Neural progenitor cell (in vitro differentiated cells): ENCODE data around the gene SBSN. TPM values are rescaled to one million over a fixed set of nuclear protein-coding genes. Genes with fewer than 3 reads are reported as not detected.

ENCODE experiments used
- DNase-seq: peaks from one replicate; pipeline ENCODE4 v3.0.0-alpha.2; 2016; ENCODE audit warnings: low spot score
- H2AFZ ChIP-seq: fragments of 200-600 bp; sonication (generic); replicated peaks from 2 replicates; pipeline ENCODE4 v1.6.1; 2016; ENCODE audit warnings: antibody characterized with exemption
- H3F3A ChIP-seq: fragments of 200-600 bp; sonication (generic); 2 replicates; pipeline ENCODE4 v1.6.1; 2016; ENCODE audit warnings: antibody characterized with exemption, low read depth
- H3K27ac ChIP-seq: fragments of 200-600 bp; sonication (generic); 2 replicates; pipeline ENCODE4 v1.5.1; 2016; ENCODE audit warnings: mild to moderate bottlenecking
- H3K27me3 ChIP-seq: fragments of 200-600 bp; sonication (generic); 2 replicates; pipeline ENCODE4 v1.6.1; 2016; ENCODE audit warnings: mild to moderate bottlenecking, moderate library complexity
- H3K36me3 ChIP-seq: fragments of 200-600 bp; sonication (generic); 2 replicates; pipeline ENCODE4 v1.5.1; 2016
- H3K4me1 ChIP-seq: fragments of 200-600 bp; sonication (generic); 2 replicates; pipeline ENCODE4 v1.6.1; 2016; ENCODE audit warnings: mixed run types
- H3K4me2 ChIP-seq: fragments of 200-600 bp; sonication (generic); 2 replicates; pipeline ENCODE4 v1.6.1; 2016
- H3K4me3 ChIP-seq: fragments of 200-600 bp; sonication (generic); 2 replicates; pipeline ENCODE4 v1.5.1; 2016
- H3K79me2 ChIP-seq: fragments of 200-600 bp; sonication (generic); 2 replicates; pipeline ENCODE4 v1.6.1; 2016; ENCODE audit warnings: low read depth
- H3K9ac ChIP-seq: fragments of 200-600 bp; sonication (generic); 2 replicates; pipeline ENCODE4 v1.6.1; 2016
- H3K9me3 ChIP-seq: fragments of 200-600 bp; sonication (generic); 2 replicates; pipeline ENCODE4 v1.5.1; 2016; ENCODE audit warnings: low read depth
- H4K20me1 ChIP-seq: fragments of 200-600 bp; sonication (generic); 2 replicates; pipeline ENCODE4 v1.6.1; 2016; ENCODE audit warnings: low read depth
- H3K27ac Mint-ChIP-seq: 3 replicates; pipeline ENCODE4 v1.8.0; 2021; ENCODE audit warnings: mixed read lengths
- H3K27me3 Mint-ChIP-seq: 2 replicates; pipeline ENCODE4 v1.8.0; 2022; ENCODE audit warnings: low read depth, mild to moderate bottlenecking, inconsistent platforms, moderate library complexity, mixed read lengths; ENCODE audit not compliant: insufficient read depth
- H3K36me3 Mint-ChIP-seq: 3 replicates; pipeline ENCODE4 v1.8.0; 2021; ENCODE audit warnings: mixed read lengths
- H3K4me1 Mint-ChIP-seq: 3 replicates; pipeline ENCODE4 v1.8.0; 2021; ENCODE audit warnings: mixed read lengths
- H3K4me3 Mint-ChIP-seq: 3 replicates; pipeline ENCODE4 v1.8.0; 2021; ENCODE audit warnings: mild to moderate bottlenecking, moderate library complexity, mixed read lengths
- H3K9me3 Mint-ChIP-seq: 3 replicates; pipeline ENCODE4 v1.8.0; 2020; ENCODE audit warnings: mixed read lengths
- CTCF ChIP-seq: fragments of 200-600 bp; sonication (generic); IDR thresholded peaks from 2 replicates; pipeline ENCODE4 v1.5.1; 2017; ENCODE audit warnings: antibody characterized with exemption, mild to moderate bottlenecking
- EZH2 ChIP-seq: fragments of 200-600 bp; sonication (generic); IDR thresholded peaks from 2 replicates; pipeline ENCODE4 v1.6.1; 2017; ENCODE audit warnings: antibody characterized with exemption, mild to moderate bottlenecking, moderate library complexity
- EZH2phosphoT487 ChIP-seq: fragments of 200-600 bp; sonication (generic); IDR thresholded peaks from 2 replicates; pipeline ENCODE4 v1.6.1; 2017; ENCODE audit warnings: antibody characterized with exemption
- total RNA-seq: library from RNA; depleted of rRNA; stranded (reverse); fragments of >200 nt; gene quantifications from 2 replicates; pipeline ENCODE4 v1.2.3, GENCODE V29; 2015; ENCODE audit warnings: low replicate concordance

SBSN gene
- total RNA-seq, 1 donor from 2014 or later: not detected

- no peaks in the 10 kb centered on the region for H3K36me3 ChIP-seq
- no peaks in the 10 kb centered on the region for H3K9me3 ChIP-seq
- Mint-ChIP-seq H3K4me1 (peaks cover 11% of the 10 kb centered on the region), H3K4me3 (peak overlapping the region; percentile 91), H3K27me3 (peaks cover 38% of the 10 kb centered on the region), H3K27ac (peak overlapping the region; percentile 12), H3K36me3 (no peaks in the 10 kb centered on the region), H3K9me3 (no peaks in the 10 kb centered on the region)
- H3K4me1 ChIP-seq: no peaks in the 10 kb centered on the region
- no peak overlapping the region for H3K27ac ChIP-seq
- H3K4me3 ChIP-seq: peak overlapping the region; percentile 54
- no peak for TF ChIP-seq EZH2phosphoT487
- no peak for TF ChIP-seq EZH2
- no peak for TF ChIP-seq CTCF
- H4K20me1 ChIP-seq: no peaks in the 10 kb centered on the region
- DNase-seq: no peak
- peak overlapping the region; percentile 73 for H3K4me2 ChIP-seq
- no peak overlapping the region for H3K9ac ChIP-seq
- H3F3A ChIP-seq: peaks cover 11% of the 10 kb centered on the region
- H3K79me2 ChIP-seq: no peaks in the 10 kb centered on the region
- H2AFZ ChIP-seq: peak overlapping the region; percentile 65
- peaks cover 62% of the 10 kb centered on the region for H3K27me3 ChIP-seq
These were observed 28.9 kb upstream of the SBSN start for GRCh38 chr19:35556846-35557538.

- Mint-ChIP-seq H3K27me3 (peaks cover 35% of the 10 kb centered on the region), H3K4me3 (peak overlapping the region; percentile 60)
- H3K79me2 ChIP-seq: no peaks in the 10 kb centered on the region
These were observed 28.0 kb upstream of the SBSN start for GRCh38 chr19:35556025-35556590.

GRCh38 chr19:35555301-35556005, 27.3 kb upstream of the SBSN start:
- Histone ChIP-seq H3K27ac (no peak overlapping the region), H3K9ac (no peak overlapping the region), H3K4me1 (no peaks in the 10 kb centered on the region), H3K36me3 (no peaks in the 10 kb centered on the region), H3K4me3 (no peak overlapping the region), H4K20me1 (no peaks in the 10 kb centered on the region), H3K9me3 (no peaks in the 10 kb centered on the region), H3K79me2 (no peaks in the 10 kb centered on the region), H3K27me3 (peaks cover 49% of the 10 kb centered on the region), H2AFZ (no peak overlapping the region), H3F3A (peaks cover 11% of the 10 kb centered on the region), H3K4me2 (no peak overlapping the region)
- Mint-ChIP-seq H3K36me3 (no peaks in the 10 kb centered on the region), H3K9me3 (no peaks in the 10 kb centered on the region), H3K27ac (peak overlapping the region; percentile 3), H3K27me3 (peaks cover 30% of the 10 kb centered on the region), H3K4me3 (peak overlapping the region; percentile 44), H3K4me1 (peaks cover 15% of the 10 kb centered on the region)
- peak; percentile 75 for DNase-seq
- no peak for TF ChIP-seq EZH2phosphoT487
- TF ChIP-seq CTCF: peak; percentile 57

More at GRCh38 chr19:35556025-35556590, 28.0 kb upstream of the SBSN start:
- no peak for TF ChIP-seq CTCF
- TF ChIP-seq EZH2: no peak
- no peak for TF ChIP-seq EZH2phosphoT487
- Mint-ChIP-seq H3K9me3 (no peaks in the 10 kb centered on the region), H3K36me3 (no peaks in the 10 kb centered on the region), H3K27ac (peak overlapping the region; percentile 3), H3K4me1 (peaks cover 11% of the 10 kb centered on the region)
- Histone ChIP-seq H3K27ac (no peak overlapping the region), H3K4me3 (no peak overlapping the region), H4K20me1 (no peaks in the 10 kb centered on the region), H3K9ac (no peak overlapping the region), H3K4me2 (no peak overlapping the region), H3F3A (peaks cover 11% of the 10 kb centered on the region), H3K36me3 (no peaks in the 10 kb centered on the region), H3K9me3 (no peaks in the 10 kb centered on the region), H2AFZ (no peak overlapping the region), H3K27me3 (peaks cover 56% of the 10 kb centered on the region), H3K4me1 (no peaks in the 10 kb centered on the region)
- DNase-seq: no peak
